ENCODE data around the gene UNC5A.

The UNC5A gene

DNA sequence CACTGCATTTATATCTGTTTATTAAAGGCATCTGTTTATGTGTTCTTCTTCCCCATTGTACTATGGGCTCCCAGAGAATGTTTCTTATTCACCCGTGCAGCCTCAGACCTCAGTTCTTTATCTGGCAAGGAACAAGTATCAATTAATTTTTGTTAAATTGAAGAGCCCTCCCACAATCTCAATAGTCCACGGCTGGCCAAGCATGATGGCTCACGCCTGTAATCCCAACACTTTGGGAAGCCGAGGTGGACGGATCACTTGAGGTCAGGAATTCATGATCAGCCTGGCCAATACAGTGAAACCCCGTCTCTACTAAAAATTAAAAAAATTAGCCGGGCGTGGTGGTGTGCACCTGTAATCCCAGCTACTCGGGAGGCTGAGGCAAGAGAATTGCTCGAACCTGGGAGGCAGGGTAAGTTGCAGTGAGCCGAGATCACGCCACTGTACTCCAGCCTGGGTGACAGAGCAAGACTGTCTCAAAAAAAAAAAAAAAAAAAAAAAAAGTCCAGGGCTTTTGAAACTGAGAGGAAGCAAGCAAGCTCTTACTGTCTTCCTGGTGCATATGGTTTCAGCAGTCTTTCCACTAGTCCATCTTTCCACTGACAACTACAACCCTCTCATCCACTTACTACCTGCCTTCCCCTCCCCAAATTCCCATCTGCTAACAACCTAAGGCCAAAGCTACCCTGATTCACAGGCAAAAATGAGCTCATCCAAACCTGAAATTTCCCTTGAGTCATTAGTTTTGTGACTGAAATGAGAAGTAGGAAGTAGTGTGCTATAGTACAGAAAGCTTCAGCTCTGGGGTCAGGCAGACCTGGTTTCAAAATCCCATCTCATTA lies 91.1 kb downstream of the UNC5A start:
- no peak for DNase-seq

DNA sequence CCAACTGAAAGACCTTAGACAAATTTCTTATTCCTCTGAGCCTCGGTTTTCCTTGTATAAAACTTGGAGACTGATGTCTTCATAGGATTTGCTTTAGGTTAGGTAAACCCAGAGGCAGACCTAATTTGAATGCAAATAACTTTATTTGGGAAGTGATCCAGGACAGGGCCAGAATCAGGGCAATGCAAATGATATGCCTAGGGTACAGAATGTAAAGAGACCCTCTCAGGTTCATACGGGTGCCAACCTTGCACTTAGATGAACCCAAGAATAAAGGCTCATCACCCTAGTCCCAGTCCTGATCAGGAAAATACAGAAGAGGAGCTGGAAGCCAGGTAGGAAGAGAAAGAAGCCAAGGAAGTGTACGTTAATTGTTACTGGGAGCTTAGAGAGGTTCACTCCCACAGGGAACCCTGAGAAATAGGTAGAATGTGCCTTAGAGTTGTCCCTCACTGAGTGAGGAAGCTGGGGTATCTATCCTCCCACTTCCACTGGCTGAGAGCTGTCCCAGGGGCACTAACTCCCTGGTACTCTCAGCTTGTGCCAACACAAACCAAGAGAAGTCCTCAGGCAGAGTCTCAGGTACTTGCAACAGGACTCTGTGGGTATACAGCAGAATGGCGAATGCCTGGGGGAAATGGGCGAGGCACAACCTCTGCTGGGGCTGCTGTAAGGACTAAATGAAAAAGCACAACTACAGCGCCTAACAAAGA lies 91.9 kb downstream of the UNC5A start:
- no peak for DNase-seq

DNA sequence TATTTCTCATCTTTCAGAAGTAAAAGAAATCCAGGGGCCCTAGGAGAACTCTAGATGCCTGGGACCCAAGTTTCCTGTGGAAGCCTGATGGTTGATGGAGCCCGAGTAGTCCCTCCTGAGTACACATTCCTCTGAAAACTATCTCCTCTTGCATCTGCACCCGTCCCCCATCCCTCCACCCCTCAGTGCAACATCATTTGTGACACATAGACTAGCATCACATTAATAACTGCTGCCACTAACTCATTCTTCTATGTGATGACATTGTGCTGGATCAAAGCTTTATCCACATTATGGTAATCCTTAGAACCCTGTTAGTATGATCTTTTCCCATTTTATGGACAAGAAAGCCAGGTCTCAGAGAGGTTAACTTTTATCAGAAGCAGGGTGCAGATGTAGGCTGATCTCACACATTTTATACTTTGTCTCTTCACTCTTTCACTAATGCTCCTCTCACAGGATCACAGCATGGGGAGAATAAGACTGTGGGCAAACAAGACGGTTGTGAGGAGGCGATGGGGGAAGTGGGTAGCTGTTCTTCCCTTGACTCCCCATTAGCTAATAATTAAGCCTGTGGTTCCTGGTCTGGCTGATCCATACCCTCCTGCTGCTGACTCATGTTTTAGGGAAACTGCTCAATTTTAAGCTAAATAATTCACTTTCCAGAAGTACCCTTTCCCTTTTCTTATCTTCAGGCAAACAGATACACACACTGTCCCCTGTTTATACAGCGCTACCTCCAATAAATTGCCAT lies 92.7 kb downstream of the UNC5A start:
- DNase-seq = no peak

DNA sequence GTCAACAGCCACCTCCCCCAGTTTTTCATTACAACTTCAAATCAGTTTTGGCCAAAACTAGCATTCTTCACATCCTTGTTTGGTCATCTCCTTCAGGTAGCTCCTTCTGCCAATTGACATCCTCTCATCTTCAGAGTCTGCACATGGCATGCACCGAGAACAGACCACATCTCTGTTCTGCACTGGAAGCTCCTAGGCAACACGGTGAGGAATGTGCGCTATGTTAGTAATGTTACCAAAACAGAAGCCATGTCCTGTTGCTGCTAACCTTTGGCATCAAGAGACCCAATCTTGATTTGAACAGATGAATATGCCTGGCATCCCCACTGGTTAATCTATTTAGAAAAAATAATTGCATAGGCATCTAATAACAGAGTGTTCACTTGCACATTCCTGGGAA lies 93.9 kb downstream of the UNC5A start:
- no peak for DNase-seq

DNA sequence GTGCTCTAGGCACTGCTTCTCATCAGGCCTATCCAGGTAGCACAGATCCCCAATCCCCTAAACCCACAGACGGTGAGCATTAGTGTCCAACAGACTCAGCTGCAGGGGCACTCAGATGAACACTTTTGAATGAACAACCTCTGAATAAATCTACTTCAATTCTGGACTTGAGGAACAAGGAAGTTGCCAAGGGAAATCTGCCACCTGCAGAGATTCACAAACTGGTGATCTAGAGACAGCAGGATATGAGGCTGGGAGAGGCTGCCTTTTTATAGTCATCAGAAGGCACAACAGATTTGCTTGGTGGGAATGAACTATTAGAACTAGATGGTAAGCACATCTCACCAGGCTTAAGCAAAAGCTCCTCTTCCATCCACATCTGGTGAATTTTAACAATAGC lies 95.8 kb downstream of the UNC5A start:
- DNase-seq = no peak

DNA sequence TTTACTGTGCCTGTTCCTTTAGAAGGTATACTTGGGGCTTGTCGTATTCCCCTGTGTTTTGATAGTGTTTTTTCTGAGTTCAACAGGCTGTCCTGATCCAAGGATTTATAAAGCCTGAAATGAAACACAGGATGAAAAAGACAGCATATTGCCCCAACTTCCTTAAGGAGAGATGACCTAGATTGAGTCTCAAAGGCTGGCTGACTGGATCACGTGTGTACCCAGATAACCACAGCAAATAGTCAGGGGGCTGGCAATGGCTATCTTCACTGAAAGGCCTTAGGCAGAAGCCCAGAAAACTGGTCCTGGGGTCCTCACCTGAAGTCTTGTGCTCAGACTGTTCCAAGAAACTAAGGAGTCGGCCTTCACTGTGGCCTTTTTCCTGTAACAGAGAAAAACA lies 96.4 kb downstream of the UNC5A start:
- no peak for DNase-seq

DNA sequence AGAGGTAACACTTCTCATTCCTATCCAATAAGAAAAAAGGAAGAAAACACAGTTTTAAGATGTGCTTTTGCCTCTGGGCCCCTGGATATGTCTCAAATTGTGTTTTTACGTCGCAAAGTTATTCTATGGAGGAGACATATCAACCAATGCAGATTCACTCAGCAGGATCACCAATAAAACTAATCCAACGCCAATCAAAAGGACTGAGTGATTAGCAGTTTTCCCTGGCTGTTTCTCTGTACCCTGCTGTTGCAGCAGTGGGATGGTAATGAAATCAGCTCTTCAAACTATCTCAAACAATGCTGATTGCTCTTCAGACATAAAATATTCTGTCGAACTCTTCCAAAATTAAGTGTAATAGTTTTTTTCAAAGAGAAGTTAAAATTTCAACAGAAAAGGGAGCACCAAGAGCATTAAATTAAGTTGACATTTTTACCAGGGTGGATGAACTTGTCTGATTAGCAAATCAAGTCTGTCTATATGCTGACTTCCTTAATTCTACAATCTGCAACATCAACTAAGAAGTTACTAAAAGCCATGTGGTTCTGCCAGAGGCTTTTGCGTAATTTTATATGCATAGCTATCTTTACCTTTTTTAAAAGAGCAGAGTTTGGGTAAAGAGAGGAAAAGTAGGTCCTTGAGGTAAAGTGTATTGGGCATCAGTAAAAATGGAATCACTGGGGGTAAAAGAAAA lies 98.5 kb downstream of the UNC5A start:
- no peak for DNase-seq

DNA sequence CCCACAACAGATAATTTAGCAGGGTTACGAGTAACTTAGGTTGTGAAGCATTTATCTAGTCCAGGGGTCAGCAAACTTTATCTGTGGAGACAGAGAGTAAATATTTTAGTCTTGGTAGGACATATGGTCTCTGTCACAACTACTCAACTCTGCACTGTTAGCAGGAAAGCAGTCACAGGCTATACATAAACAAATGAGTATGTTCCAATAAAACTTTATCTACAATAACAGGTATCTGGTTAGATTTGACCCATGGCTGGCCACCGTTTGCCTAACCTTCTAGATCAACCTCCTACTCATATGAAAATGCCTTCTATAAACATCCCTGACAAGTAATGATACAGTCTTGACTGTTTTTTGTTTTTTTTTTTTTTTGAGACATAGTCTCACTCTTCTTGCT lies 101.8 kb downstream of the UNC5A start:
- no peak for DNase-seq

DNA sequence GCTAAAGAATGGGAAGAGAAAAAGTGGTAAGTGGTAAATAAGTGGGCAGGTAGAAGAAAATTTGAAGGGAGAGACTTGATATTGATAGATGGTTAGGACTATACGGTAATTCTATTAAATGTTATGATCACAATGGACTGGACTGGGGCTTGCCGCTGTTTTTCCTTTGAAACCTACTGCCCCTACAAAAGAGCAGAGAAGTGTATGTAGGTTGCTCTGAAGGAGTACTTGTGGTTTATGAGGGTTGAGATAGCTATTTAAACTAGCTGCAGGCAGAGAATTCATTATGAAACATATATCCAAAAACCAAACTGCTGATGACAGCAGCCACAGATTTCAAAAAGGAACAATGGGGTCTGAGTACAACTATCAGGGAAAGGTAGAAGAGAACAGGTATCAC lies 105.5 kb downstream of the UNC5A start:
- no peak for DNase-seq

DNA sequence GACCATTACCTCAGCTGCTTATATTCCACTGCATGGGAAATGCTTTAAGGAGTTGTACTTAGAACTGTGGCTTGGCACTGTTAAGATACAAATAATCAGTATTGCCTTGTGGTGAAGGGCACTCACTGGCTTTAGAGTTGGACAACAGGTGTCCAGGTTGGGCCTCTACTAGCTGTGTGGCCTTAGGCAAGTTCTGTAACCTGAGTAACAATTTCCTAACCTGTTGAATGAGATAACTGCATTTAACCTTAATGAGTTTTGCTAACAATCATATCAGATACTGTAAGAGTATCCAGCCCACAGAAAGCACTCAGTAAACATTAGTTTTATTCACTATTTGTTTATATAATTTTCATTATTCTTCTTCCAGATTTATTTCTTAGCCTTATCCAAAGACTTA lies 106.0 kb downstream of the UNC5A start:
- DNase-seq = no peak

DNA sequence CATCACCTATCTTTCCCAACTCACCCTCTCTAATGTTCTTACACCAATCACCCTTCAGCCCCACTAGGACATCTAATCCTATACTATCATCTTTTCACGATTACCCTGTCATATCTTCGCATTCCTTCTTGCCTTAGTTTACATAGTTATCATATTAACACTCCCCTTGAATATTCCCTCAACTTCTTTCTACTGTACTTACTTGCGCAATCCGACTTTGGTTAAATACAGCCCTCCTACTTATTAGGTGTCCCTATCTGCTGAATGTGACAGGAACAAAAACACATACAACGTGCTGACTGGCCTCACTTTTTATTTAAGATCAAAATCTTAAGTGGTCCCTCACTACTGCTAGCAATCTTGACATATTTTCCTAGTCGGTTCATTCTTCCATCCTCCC lies 108.3 kb downstream of the UNC5A start:
- DNase-seq = no peak

DNA sequence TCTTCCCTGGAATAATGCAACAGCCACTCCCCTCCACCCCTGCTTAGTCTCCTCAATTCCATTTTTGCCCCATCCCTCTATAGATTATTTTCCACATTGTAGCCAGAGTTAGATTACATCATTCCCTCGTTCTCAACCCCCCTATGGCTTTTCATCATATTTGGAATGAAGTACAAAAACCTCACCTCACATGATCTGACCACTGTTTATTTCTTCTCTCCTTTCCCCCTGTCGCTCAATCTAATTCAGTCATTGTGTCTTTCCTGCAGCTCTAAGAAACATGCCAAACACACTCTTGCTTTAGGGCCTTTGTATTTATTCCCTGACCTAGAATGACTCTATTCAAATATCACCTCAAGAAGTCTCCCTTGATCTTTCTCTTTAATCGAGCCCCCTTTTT lies 111.4 kb downstream of the UNC5A start:
- no peak for DNase-seq

DNA sequence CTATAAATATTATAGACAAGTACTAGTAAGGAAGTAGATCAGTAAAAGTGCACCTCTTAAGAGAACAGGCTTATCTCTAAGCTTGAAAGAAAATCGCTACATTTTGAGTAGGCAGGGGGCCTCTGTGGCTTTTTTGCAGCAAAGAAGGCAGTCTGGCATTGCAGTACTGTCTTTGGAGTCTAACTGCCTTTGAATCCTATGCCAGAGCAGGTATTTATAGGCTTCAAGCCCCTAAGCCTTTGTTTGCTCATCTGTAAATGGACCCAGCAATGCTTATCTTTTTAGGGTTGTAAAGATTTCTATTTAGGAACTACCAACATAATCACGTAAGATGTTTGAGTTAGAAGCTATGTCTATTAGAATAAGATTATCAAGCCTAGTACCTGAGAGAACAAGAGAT lies 112.5 kb downstream of the UNC5A start:
- no peak for DNase-seq

DNA sequence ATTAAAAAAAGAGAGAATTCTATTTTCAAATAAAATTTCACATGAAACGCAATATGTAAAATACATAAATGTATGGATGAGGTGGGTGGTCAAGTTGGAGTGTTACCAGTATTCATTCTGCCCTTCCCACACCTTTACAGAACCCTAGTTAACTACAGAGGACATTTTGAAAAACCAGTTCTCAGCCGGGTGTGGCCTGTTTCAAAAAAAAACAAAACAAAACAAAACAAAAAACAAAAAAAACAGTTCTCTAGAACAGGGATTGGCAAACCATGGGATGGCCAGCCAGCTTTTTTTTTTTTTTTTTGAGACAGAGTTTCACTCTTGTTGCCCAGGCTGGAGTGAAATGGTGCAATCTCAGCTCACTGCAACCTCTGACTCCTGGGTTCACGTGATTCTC lies 117.2 kb downstream of the UNC5A start:
- no peak for DNase-seq

DNA sequence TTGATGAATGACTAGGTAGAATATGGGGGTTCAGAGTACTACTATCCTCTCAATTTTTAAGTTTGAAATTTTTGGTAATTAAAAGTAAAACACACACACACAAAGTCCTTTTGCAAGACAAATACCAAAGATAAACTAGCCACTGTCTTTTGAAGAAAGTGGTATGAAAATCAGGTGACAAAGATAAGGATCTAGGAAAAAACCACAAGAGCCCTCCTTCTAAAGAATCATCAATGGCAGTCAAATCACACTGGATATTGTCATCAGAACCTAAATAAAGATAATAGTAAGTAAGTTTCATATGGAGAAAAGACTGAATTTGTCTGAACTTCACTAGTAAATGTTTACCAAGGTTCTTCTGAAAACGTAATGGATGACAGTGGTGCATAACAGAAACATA lies 119.3 kb downstream of the UNC5A start:
- no peak for DNase-seq
